22Rv1 (cell line): Measurements from ENCODE around the gene LSM7.

ENCODE experiments used
- ZFX ChIP-seq: fragments of 450-650 bp; IDR thresholded peaks from 2 replicates; pipeline ENCODE4 v1.6.1; 2017; ENCODE audit warnings: antibody characterized with exemption, borderline replicate concordance
- TF ChIP-seq, protein P1 (sequence below): fragments of 450-650 bp; IDR thresholded peaks from 2 replicates; pipeline ENCODE4 v1.5.1; 2017; ENCODE audit warnings: mild to moderate bottlenecking

DNA sequence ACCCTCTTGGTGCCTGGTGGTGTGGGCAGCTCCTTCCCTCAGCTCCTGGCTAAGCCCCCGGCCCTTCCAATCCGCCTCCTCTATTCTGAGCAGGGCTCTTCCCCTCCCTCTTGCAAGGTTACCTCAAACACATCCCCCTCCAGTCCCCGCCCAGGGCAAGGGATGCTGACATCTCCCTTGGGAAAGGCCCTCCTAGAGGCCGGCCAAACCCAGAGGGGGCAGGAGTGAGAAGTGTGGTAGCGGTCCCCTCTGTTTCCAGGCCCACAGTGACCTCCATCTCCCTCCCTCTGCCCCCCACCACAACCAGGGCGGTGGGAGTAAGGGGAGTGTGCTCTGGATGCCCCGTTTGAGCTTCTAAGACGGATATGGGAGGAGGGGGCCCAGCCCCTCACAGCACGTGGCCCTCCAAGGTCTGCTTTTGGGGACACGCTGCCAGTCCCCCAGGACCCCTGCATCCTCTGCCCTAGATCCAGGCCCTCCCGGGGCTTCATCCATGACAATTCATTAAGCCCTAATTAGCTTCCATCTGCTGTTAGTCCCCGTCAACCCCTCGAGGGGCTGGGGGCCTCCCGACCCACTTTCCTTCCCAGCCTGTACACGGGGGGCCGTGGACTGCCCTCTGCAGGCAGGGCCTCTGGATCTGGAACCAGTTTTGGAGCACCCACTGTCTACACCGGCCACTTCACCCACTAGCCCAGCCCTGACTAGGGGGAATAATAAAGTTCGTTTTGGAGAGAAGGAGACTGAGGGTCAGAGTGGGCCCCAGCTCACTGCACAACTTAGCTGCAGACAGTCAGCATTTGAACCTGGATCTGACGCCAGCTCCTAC lies 22.7 kb downstream of the LSM7 start:
- TF ChIP-seq, protein P1, sequence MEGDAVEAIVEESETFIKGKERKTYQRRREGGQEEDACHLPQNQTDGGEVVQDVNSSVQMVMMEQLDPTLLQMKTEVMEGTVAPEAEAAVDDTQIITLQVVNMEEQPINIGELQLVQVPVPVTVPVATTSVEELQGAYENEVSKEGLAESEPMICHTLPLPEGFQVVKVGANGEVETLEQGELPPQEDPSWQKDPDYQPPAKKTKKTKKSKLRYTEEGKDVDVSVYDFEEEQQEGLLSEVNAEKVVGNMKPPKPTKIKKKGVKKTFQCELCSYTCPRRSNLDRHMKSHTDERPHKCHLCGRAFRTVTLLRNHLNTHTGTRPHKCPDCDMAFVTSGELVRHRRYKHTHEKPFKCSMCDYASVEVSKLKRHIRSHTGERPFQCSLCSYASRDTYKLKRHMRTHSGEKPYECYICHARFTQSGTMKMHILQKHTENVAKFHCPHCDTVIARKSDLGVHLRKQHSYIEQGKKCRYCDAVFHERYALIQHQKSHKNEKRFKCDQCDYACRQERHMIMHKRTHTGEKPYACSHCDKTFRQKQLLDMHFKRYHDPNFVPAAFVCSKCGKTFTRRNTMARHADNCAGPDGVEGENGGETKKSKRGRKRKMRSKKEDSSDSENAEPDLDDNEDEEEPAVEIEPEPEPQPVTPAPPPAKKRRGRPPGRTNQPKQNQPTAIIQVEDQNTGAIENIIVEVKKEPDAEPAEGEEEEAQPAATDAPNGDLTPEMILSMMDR = no peak
- TF ChIP-seq ZFX = no peak
